Activated CD4-positive, alpha-beta T cell treated with anti-CD3 and anti-CD28 coated beads, Interleukin-2, Interleukin-6, amounts not matched to agents 100 ng/mL and 50 ng/mL, durations not matched to agents 16 hours and 8 hours (primary cell): ENCODE measurements around the gene LIFR.

Experiments used
- DNase-seq: peaks from one replicate; pipeline ENCODE4 v3.0.0-alpha.2; 2020

Gene LIFR

DNA sequence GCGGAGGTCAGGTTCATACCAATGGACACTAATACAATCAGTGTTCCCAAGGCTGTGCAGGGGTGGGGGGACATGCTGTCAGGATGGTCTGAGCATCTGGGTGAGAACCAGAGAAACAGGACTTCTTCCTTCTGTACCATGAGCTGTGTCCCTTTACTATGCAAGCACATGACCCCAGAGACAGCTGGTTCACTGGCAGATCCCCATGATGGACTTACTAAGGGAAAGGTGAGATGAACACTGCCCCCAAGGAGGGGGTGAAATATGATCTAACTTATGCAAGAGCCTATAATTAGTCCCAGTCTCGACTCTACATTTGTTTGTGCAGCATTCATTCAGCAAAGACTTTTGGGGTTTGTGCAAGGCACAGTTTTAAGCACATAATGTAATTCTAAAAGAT lies 91.4 kb downstream of the LIFR start:
- DNase-seq, result no peak

DNA sequence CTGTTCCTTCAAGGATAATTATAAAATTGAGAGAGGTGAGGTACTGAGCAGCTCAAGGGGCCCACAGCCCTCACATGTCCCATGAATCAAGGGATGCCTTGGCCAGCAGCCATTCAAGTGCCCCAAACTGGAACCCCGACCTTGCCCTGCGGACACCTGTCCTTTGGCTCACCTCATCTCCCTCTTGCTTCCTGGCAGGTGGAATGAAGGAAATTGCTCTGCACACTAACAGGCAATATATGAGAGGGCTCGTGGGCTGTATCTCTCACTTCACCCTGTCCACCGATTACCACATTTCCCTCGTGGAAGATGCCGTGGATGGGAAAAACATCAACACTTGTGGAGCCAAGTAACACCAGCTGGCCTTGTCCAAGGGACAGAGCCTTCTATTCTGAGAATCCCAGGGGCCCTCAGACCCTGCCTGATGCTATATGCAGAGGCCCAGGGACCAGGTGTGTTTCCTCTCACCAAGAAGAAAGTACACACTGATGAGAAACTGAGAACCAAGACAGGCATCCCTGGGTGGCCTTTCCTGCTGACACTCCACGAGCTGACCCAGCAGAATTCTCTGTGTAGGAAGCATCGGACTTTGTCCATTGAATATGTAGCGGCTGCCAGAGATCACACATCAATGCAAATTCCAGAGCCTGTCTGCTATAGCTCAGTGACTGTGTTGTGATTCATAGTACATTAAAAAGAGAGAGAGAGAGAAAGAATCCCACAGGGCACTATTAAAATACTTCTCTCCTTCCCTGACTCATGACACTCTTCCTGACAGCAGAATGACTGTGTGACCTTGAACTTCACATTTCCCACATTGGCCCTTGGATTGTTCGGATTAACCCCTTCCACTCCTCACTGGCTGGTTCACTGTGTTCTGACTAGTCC lies 92.6 kb downstream of the LIFR start:
- DNase-seq, result no peak

DNA sequence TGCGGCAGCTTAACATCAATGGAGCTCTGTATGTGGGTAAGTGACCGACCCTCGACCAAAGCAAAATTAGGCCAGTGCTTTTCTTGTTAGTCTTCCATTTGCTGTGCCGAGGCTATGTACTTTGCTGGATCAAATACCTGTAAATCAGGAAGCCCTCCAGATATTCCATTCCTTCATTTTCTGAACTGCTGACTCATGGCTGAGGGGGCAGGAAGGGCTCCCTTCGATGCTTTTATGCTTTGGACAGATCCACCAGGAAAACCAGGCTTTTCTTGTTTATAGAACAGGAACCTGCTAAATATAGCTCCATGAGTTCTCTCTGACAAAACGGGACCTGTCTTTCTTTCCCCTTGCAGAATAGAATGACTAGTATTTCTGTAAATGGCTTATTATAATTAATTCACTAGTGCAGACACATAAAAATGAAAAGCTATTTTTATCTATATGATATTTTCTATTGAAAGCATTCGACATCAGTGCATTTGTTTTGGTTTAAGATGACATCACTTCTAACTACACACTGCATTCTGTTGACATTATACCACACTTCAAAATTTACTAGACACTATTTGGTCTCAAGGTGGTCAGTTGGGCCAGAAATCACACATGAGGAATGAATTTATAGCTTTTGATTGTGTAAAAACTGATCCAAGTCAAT lies 93.3 kb downstream of the LIFR start:
- no peak for DNase-seq

DNA sequence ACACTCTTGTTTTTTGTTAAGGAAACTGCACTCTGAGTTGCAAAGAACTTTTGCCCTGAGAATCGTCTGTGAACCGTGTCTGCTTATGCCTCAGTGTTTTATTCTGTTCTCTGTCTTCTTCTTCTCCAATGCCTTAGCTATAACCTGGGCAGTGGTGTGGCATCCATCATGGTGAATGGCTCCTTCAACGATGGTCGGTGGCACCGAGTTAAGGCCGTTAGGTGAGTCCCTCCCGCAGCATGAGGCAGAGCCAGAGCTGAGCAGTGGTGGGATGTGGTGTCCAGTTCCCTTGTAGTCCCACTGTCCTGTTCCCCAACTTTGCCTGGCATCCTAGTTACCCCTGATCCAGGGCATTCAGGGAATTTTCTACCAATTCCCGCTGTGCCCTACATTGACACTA lies 98.3 kb downstream of the LIFR start:
- no peak for DNase-seq

DNA sequence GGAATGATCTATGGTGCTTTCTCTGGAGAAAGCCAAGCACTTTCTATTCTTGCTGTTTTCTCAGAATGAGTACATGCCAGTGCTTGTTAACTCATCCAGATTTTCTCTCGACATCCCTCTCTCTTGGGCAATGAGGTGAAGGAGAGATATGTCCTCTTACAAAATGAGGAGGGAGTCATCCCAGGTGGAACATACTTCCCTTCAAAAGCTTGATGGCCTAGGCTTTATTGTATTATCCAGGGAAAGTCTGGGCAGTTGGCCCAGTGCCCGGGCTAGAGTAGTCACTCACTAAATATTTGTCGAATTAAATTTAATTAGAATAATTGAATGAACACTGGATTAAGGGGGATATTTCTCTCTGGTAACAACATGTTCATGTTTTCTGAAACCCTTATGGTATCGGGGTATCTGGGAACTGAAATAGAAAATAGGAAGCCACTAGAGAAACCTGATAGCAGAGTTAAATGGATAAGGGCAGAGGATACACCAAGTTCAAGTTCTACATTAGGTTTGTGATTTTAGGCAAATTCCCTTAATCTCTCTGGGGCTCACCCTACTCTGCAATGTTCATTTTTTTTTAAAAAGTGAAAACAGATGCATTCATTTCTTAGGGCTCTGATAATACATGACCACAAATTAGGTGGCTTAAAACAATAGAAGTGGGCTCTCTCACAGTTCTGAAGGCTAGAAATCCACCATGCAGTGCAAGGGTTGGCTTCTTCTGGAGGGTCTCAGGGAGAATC lies 99.6 kb downstream of the LIFR start:
- no peak for DNase-seq

DNA sequence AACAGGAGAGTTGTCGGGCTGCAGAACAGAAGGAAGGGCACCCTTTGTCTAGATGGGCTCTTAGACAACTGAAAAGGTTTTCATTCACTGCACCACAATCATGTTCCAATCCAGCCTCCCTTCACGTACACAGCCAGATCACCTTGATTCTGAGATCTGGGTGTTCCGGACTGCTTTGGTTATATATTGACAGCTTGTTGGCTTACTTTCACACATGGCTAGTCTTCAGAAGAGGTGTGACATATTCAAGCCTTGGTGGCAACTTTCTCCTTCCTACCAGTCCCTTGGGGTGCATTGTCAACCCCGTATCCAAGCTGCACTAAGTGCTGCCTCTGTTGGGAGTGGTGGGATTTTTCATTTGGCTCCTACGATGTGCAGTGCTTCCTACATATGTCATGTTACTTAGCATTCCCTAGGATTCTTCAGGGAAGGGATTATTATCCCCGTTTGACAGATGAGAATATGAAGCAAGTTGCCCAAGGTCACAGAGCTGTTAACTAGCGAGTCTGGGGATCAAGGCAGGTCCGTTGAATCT lies 100.6 kb downstream of the LIFR start:
- DNase-seq, result no peak

DNA sequence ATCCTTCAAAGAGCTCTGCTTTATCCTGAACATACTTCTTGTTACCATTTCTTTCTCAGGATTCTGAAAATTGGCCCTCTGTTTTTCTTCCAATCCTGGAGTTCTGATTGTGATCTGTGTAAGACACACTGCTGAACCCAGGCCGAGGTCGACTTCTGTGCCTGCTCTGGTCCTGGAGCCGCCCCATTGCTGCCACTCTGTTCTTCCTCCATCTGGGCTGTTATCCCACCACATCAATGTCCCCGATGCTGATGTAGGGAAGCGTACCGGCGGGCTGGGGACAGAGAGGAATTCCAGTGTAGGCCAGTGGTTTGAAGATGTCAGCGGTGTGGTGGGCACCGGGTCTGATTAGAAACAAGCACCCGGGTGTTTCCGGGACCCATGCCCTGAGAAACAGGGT lies 102.5 kb downstream of the LIFR start:
- DNase-seq, result no peak

DNA sequence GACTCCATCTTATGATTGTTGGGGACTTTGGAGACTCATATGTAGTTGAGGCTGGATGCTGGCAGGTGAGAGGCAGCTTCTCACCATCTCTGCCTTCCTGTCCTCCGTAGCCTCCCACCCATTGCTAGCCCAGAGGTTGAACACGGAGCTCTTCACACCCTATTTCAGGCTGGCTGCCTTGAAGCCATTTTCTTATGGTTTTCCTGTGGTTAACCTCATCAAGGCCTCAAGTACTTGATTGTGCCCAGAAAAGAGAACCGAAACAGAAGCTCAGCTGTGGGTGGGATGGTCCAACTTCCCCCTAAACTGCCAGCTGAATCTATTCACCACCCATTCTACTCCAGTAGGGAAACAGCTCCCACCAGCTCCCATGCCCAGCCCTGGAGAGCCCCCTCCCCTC lies 102.9 kb downstream of the LIFR start:
- peak; percentile 75 for DNase-seq

DNA sequence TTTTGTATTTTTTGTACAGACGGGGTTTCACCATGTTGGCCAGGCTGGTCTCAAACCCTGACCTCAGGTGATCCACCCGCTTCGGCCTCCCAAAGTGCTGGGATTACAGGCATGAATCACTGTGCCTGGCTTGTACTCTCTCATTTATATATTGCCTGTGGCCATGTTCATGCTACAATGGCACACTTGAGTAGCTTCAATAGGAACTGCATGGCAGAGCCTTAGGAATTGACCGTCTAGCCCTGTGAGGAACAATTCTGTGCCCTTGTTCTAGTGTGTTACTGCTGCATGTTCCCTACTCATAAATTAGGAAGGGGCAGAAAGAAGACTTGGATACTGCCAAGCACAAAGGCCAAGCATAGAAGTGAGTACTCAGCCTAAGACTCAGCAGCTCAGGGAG lies 104.2 kb downstream of the LIFR start:
- DNase-seq, result no peak

DNA sequence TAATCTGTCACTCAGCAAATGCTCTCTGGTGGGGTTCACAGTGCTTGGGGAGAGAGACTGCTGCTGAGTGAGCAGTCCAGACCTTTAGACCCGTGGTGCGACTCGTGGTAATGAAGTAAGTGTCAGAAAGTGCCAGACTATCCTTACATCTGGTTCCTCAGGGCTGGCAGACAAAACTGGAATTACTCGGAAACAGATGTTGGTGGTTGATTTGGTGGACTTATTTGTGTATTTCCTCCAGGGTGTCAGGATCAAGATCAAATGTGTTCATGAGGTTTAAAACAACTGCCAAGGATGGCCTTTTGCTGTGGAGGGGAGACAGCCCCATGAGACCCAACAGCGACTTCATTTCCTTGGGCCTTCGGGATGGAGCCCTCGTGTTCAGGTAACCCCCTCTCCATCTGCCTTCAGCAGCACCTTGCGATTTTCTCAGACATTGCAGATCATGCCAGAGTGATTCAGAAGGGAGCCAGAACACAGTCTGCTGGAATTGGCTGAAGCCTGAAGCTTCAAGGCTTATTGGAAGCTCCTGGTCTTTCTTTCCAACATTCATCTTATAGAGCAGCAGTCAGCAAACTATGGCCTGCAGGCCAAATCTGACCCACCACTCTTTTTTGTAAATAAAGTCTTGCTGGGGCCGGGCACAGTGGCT lies 105.2 kb downstream of the LIFR start:
- DNase-seq, result no peak

DNA sequence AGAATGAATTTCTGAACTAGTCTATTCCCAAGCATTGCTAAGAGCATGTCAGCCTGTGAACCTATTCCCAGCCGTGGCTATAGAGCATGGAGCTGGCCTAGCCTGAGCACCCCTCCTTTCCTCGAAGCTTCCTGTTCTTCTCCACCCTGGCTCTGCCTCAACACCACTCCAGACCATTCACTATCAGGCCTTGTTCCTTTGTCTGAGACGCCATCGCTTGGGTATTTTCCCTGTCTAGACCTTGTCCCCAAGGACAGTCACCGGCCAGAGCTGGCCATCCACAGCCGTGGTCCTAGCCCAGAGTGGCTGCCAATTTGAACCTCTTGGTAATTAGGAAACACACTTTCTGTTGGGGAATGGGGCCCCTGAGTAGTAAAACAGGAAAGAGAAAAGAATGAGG lies 105.8 kb downstream of the LIFR start:
- DNase-seq, result no peak

DNA sequence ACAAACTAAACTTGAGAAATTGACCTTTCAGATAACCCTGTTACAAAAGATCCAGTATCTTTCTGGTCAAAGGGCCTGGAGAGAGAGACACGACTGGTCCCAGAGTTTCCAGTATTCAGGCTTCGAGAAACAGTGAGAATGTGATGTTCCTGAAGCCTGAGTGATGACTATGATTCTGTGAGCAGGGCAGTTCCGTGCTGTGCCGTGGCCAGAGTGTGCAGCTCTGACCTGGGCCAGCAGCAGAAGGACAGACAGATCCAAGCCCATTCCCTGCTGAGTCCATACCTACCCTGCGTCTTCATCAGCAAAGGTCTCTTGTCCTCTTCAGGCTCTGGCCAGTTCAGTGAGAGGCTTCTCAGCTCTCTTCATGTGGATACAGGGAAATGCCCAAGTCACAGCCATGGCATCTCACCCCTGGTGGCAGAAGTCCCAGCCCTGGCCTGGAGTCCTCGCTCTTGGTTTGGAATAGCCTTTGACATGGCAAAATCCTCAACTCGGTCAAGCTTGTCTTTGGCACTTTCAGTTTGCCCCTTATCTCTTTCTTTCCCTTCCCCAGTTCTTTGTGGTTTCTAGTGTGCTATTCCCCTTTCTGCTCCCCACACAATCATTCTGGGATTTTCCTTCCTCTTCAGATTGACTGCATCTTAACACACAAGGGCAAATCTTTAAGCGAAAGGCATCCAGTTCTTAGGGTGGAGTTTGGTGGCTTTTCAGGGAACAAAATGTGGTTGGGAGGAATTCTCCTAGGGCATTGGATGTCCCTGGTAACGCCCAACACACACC lies 107.7 kb downstream of the LIFR start:
- DNase-seq, result no peak

DNA sequence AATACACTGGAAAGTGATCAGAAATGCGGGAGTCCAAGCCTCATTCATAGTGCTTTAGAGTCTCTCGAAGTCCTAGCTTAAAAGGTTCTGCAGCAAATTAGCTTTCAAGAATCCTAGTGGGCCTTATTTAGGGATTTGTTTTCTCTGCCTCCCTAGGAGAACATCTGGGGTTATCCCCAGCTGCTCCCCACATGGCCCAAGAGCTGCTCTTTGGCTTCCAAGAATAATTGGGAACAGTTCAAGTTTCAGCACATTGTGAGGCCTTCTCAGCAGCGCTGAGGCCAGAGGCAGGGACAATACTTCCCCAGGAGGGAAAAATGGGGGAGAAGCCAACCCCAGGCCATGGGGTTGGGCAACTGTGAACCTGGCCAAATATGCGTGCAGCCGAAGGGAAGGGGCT lies 108.7 kb downstream of the LIFR start:
- no peak for DNase-seq

DNA sequence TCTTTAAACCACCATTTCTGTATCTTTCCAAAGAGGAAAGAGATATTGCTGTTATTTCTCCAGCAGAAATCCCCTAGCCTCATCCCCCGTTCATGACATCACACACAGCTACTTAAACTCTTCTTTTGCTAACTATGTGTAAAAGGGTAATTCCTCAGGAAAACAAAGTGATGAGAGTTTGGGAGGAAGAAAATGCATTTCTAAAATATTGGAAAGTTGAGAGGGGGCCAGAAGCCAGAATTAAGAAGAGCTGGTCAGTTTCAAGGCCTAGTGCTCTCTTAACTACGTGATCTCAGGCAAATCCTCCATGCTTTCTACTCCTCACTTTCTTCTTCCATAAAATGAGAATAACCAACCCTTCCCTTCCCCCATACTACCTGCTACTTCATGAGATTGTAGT lies 109.4 kb downstream of the LIFR start:
- DNase-seq, result no peak

DNA sequence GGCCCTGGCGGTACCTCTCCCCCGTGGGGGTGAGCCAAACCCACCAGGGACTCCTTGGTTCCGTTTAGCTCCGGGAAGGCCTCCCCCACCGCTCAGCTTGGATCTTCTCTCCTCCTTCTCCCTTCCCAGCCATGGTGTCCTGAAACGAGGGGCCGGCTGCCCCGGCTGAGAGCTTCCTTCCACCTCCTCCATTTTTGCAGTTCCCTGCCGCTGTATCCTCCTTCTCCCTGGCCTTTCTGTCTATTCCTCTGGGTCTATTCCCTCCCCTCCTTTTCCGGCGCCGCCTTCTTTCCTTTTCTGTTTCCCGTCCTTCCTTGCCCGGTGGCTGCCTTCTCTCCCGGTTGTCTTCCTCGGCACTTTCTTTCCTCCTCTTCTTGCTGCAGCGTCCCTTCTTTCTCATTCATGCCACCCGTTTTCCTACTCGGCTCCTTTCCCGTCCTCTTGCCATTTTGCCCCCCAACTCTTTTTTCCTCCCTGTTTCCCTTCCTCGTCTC lies 110.4 kb downstream of the LIFR start:
- no peak for DNase-seq

DNA sequence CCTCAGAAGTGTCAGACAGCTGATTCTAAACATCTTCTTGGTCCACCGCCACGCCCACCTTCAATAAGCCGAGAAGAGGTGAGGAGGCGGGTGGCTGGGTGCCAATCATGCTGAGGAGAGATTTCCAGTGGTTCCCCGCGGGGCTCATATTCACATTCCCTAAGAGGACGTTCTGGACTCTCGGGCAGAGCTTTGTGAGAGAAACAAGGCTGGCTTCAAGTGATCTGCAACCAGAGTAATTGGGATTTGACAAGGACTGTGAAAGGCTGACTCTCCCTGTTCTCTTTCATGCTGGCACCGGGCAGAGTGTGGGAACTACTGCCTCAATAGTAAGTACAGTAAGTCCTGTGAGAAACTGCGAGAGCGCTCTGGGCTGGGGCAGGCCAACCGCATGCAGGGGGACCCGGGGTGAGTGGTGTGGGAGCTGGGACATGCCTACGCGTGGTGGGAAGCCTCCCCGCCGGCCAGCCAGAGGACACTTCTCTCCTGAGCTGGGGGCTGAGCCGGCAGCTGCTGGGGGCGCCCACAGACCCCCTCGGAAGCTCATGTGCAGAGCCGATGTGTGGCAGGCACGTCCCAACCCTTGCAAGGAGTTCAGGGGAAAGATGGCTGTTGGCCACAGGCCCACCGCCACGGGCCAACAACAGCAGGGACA lies 110.9 kb downstream of the LIFR start:
- no peak for DNase-seq

DNA sequence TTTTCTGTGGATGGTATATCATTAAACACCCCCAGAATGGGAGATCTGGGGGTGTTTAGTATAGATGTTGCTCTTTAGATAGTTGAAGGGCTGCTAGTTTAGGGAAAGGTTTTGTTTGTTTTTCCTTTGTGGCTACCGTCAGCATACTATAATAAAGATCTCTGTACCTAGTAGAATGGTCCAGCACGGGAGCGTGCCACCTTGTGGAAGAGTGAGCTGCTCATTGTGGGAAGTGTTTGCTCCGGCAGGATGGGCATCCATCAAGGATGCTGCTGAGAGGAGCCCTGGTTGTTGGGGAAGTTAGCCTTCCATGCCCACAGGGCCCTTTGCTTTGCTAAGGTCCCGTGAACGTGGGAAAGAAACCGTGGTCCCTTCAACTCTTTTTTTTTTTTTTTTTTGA lies 113.1 kb downstream of the LIFR start:
- DNase-seq, result no peak

DNA sequence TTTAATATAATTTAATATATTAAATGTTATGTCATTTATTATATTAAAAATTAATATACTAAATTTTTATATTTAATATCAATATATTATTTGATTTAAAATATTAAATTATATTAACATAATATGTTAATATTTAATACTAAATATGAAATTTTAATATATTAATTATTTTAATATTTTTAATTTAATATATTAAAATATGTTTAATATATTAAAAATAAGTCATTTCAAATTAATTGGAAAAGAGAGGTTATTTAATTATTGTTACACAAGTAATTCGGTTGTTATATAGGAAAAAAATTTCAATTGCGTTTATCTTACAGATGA lies 114.2 kb downstream of the LIFR start:
- DNase-seq, result no peak

DNA sequence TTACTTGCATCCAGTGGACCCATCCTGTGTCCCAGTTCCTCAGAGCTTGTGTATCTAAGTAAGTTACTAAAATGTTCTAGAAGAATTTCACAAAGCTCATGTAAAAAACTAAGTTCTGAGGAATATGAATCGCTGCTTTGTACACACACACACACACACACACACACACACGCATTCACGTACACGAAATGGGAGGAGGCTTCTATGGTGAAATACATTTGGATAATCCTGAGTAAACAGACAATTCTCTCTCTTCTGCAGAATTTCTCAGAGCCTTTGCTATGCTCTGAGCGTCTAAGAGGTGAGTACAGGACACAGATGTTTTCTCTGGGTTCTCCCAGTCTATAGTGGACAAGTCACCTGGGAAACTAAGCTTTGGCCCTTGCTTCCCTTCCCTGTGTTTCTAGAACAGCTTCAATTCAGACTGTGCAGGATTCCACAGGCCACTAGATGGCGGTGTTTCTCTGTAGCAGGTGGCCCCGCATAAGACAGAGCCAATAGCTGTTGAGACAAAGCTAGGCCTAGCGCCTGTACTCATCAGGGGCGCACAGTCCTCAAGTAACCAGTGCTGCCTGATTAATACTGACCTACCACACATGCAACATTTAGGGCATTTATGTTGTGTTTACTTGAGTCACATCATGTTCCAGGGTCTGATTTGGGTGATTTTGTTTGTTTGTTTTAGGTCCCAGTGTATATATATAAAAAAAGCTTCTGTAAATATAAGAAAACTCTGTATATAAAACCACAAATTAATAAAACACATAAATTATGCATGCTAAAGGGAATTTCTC lies 114.8 kb downstream of the LIFR start:
- DNase-seq, result peak; percentile 88

DNA sequence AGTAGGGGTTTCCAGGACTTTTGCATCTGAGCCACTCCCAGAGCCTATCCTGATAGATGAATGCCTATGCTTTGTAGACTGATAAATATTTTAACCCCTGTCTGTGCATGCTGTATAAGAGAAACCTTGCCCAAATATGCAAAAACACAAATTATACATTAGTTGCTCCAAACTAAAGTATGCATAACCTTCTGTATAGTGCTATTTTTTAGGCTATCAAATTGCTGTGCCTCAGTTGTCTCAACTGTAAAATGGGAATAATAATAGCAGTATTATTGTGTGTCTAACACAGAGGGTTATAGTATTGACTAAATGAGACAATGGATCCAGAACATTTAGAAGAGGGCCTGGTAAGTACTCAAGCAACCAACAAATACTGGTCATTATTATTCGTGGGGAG lies 117.7 kb downstream of the LIFR start:
- DNase-seq, result no peak
